OCI-LY1 (cell line): ENCODE measurements around the gene MTMR12.

Experiments
- H2AFZ ChIP-seq: fragments of 200-600 bp; sonication (generic), shearing (Covaris generic); 2 replicates; pipeline ENCODE4 v1.6.0; 2014; ENCODE audit warnings: antibody characterized with exemption, mild to moderate bottlenecking, low read length
- H3F3A ChIP-seq: fragments of 200-600 bp; sonication (generic), shearing (Covaris generic); 2 replicates; pipeline ENCODE4 v1.6.0; 2014; ENCODE audit warnings: mild to moderate bottlenecking, antibody characterized with exemption, low read length, moderate library complexity; ENCODE audit not compliant: insufficient read depth
- H3K27ac ChIP-seq: fragments of 200-600 bp; sonication (generic); 2 replicates; pipeline ENCODE4 v1.5.1; 2014; ENCODE audit warnings: low read length, mixed run types, mild to moderate bottlenecking, low read depth; ENCODE audit not compliant: poor library complexity, severe bottlenecking
- H3K27me3 ChIP-seq: fragments of 200-600 bp; sonication (generic); 2 replicates; pipeline ENCODE4 v1.6.0; 2014; ENCODE audit warnings: antibody characterized with exemption, mild to moderate bottlenecking, low read length, moderate library complexity; ENCODE audit not compliant: insufficient read depth
- H3K36me3 ChIP-seq: fragments of 200-600 bp; sonication (generic); 2 replicates; pipeline ENCODE4 v1.6.1; 2014; ENCODE audit warnings: mild to moderate bottlenecking, antibody characterized with exemption, low read length, moderate library complexity, mixed read lengths; ENCODE audit not compliant: insufficient read depth
- H3K4me1 ChIP-seq: fragments of 200-600 bp; sonication (generic); 2 replicates; pipeline ENCODE4 v1.5.1; 2014; ENCODE audit warnings: mild to moderate bottlenecking, low read length, moderate library complexity; ENCODE audit not compliant: insufficient read depth, severe bottlenecking
- H3K4me2 ChIP-seq: fragments of 200-600 bp; sonication (generic), shearing (Covaris generic); 2 replicates; pipeline ENCODE4 v1.6.1; 2014; ENCODE audit warnings: low read length
- H3K4me3 ChIP-seq: fragments of 200-600 bp; sonication (generic); 2 replicates; pipeline ENCODE4 v1.5.1; 2014; ENCODE audit warnings: low read length, low read depth, mild to moderate bottlenecking, mixed read lengths; ENCODE audit not compliant: poor library complexity, severe bottlenecking
- H3K79me2 ChIP-seq: fragments of 200-600 bp; shearing (Covaris generic); 2 replicates; pipeline ENCODE4 v1.6.1; 2016; ENCODE audit warnings: mixed run types, low read length, mixed read lengths; ENCODE audit not compliant: insufficient read depth
- H3K9ac ChIP-seq: fragments of 200-600 bp; sonication (generic), shearing (Covaris generic); 2 replicates; pipeline ENCODE4 v1.6.1; 2014; ENCODE audit warnings: mild to moderate bottlenecking, low read length, mixed read lengths
- H3K9me2 ChIP-seq: fragments of 200-600 bp; sonication (generic), shearing (Covaris generic); 2 replicates; pipeline ENCODE4 v1.6.1; 2014; ENCODE audit warnings: low read depth, mild to moderate bottlenecking, low read length, mixed read lengths
- H3K9me3 ChIP-seq: fragments of 200-600 bp; shearing (Covaris generic); 2 replicates; pipeline ENCODE4 v1.6.1; 2014; ENCODE audit warnings: low read length, mixed read lengths
- H4K20me1 ChIP-seq: fragments of 200-600 bp; sonication (generic), shearing (Covaris generic); 2 replicates; pipeline ENCODE4 v1.6.0; 2016; ENCODE audit warnings: mild to moderate bottlenecking, low read length; ENCODE audit not compliant: insufficient read depth
- EZH2 ChIP-seq: fragments of 200-600 bp; sonication (generic), shearing (Covaris generic); IDR thresholded peaks from 2 replicates; pipeline ENCODE4 v1.8.0; 2017; ENCODE audit warnings: borderline replicate concordance, mixed run types, mild to moderate bottlenecking, antibody characterized with exemption, low read length, moderate library complexity, mixed read lengths
- TF ChIP-seq, protein P1 (sequence below): fragments of 200-600 bp; sonication (generic), shearing (Covaris generic); IDR thresholded peaks from 2 replicates; pipeline ENCODE4 v1.5.1; 2017; ENCODE audit warnings: mild to moderate bottlenecking, antibody characterized with exemption, low read length, moderate library complexity, mixed read lengths

MTMR12 gene

GRCh38 chr5:32358611-32359010 is 45.9 kb upstream of the MTMR12 start:
- no peak overlapping the region for H3K27ac ChIP-seq

GRCh38 chr5:32357658-32358057 is 44.9 kb upstream of the MTMR12 start:
- Histone ChIP-seq H3K79me2 (no peaks in the 10 kb centered on the region), H3K9me2 (no peaks in the 10 kb centered on the region), H4K20me1 (no peaks in the 10 kb centered on the region), H3K36me3 (peaks cover 83% of the 10 kb centered on the region), H3K9ac (no peak overlapping the region), H3K4me3 (no peak overlapping the region), H3K27me3 (no peaks in the 10 kb centered on the region), H3K9me3 (no peaks in the 10 kb centered on the region), H2AFZ (no peak overlapping the region), H3F3A (no peaks in the 10 kb centered on the region), H3K4me1 (no peaks in the 10 kb centered on the region), H3K4me2 (no peak overlapping the region), H3K27ac (no peak overlapping the region)
- TF ChIP-seq EZH2 = no peak
- TF ChIP-seq, protein P1, sequence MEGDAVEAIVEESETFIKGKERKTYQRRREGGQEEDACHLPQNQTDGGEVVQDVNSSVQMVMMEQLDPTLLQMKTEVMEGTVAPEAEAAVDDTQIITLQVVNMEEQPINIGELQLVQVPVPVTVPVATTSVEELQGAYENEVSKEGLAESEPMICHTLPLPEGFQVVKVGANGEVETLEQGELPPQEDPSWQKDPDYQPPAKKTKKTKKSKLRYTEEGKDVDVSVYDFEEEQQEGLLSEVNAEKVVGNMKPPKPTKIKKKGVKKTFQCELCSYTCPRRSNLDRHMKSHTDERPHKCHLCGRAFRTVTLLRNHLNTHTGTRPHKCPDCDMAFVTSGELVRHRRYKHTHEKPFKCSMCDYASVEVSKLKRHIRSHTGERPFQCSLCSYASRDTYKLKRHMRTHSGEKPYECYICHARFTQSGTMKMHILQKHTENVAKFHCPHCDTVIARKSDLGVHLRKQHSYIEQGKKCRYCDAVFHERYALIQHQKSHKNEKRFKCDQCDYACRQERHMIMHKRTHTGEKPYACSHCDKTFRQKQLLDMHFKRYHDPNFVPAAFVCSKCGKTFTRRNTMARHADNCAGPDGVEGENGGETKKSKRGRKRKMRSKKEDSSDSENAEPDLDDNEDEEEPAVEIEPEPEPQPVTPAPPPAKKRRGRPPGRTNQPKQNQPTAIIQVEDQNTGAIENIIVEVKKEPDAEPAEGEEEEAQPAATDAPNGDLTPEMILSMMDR = no peak

More at GRCh38 chr5:32358611-32359010, 45.9 kb upstream of the MTMR12 start:
- Histone ChIP-seq H3K4me3 (no peak overlapping the region), H4K20me1 (no peaks in the 10 kb centered on the region), H3K79me2 (no peaks in the 10 kb centered on the region), H3K9me2 (no peaks in the 10 kb centered on the region), H3K36me3 (peaks cover 89% of the 10 kb centered on the region), H3K9ac (no peak overlapping the region), H3K9me3 (no peaks in the 10 kb centered on the region), H3K4me1 (no peaks in the 10 kb centered on the region), H3F3A (no peaks in the 10 kb centered on the region), H3K27me3 (no peaks in the 10 kb centered on the region), H3K4me2 (no peak overlapping the region), H2AFZ (no peak overlapping the region)
- TF ChIP-seq, protein P1 = no peak
- no peak for TF ChIP-seq EZH2

- Histone ChIP-seq H3K9me3 (no peaks in the 10 kb centered on the region), H3K36me3 (peaks cover 66% of the 10 kb centered on the region), H3K4me3 (no peak overlapping the region), H3K9ac (no peak overlapping the region), H2AFZ (no peak overlapping the region), H3K27ac (no peak overlapping the region), H3K4me2 (no peak overlapping the region), H4K20me1 (no peaks in the 10 kb centered on the region), H3K4me1 (no peaks in the 10 kb centered on the region), H3K79me2 (no peaks in the 10 kb centered on the region), H3K9me2 (no peaks in the 10 kb centered on the region), H3K27me3 (no peaks in the 10 kb centered on the region), H3F3A (no peaks in the 10 kb centered on the region)
- TF ChIP-seq, protein P1 = no peak
- TF ChIP-seq EZH2 = no peak
Observed at GRCh38 chr5:32355686-32356085, 42.9 kb upstream of the MTMR12 start.
